SK-N-SH (cell line): ENCODE data around the gene SLC6A9. TPM values are rescaled to one million over a fixed set of nuclear protein-coding genes. Genes with fewer than 3 reads are reported as not detected.

Source experiments
- CTCF ChIA-PET: fragments of 300-600, 350-600 bp; formaldehyde crosslinking; extraction: SDS; loops from one replicate; lab custom pipeline; 2021; lab: Yijun Ruan, JAX
- POLR2A ChIA-PET: fragments of 350-600 bp; sonication (Branson Sonifier 250); formaldehyde crosslinking; extraction: SDS; loops from one replicate; lab custom pipeline; 2020; ENCODE audit warnings: antibody characterized with exemption, inconsistent platforms; lab: Yijun Ruan, JAX
- DNase-seq: peaks from one replicate; pipeline ENCODE4 v3.0.0; 2012
- H2AFZ ChIP-seq: fragments of 200-600 bp; sonication (generic); 2 replicates; pipeline ENCODE4 v1.8.1; 2016; ENCODE audit warnings: antibody characterized with exemption, mild to moderate bottlenecking, low read depth
- H3F3A ChIP-seq: fragments of 200-600 bp; sonication (generic); replicated peaks from 2 replicates; pipeline ENCODE3; 2016; ENCODE audit warnings: antibody characterized with exemption, mild to moderate bottlenecking; ENCODE audit not compliant: insufficient read depth
- H3K27ac ChIP-seq, 2 experiments: fragments of 200-500 bp in 1 of 2; fragments of 200-600 bp in 1 of 2; sonication (Bioruptor generic) in 1 of 2; sonication (generic), shearing (Covaris generic) in 1 of 2; 2 replicates each; pipeline versions ENCODE4 v1.5.1 to v1.6.1; 2014 to 2016; ENCODE audit warnings: low read depth in 2 of 2, inconsistent platforms in 1 of 2, low read length in 1 of 2, mild to moderate bottlenecking in 1 of 2, mixed read lengths in 1 of 2
- H3K27me3 ChIP-seq: fragments of 200-600 bp; sonication (generic), shearing (Covaris generic); 2 replicates; pipeline ENCODE4 v1.6.1; 2016; ENCODE audit warnings: mixed run types; ENCODE audit not compliant: insufficient read depth
- H3K36me3 ChIP-seq, 2 experiments: fragments of 200-500 bp in 1 of 2; fragments of 200-600 bp in 1 of 2; sonication (Bioruptor generic) in 1 of 2; sonication (generic) in 1 of 2; replicated peaks in 1 of 2; 2 replicates each; pipeline versions ENCODE3 to v1.5.1; 2014 to 2016; ENCODE audit warnings: low read length in 1 of 2, mild to moderate bottlenecking in 1 of 2; ENCODE audit not compliant: insufficient read depth in 2 of 2, control insufficient read depth in 1 of 2
- H3K4me1 ChIP-seq, 2 experiments: fragments of 200-500 bp in 1 of 2; fragments of 200-600 bp in 1 of 2; sonication (Bioruptor generic) in 1 of 2; sonication (generic), shearing (Covaris generic) in 1 of 2; 2 replicates each; pipeline versions ENCODE4 v1.5.1 to v1.6.1; 2014 to 2016; ENCODE audit warnings: low read depth in 1 of 2, low read length in 1 of 2, mixed run types in 1 of 2; ENCODE audit not compliant: insufficient read depth in 2 of 2, control insufficient read depth in 1 of 2
- H3K4me2 ChIP-seq: fragments of 200-600 bp; sonication (generic), shearing (Covaris generic); 2 replicates; pipeline ENCODE4 v1.6.1; 2017; ENCODE audit warnings: mixed run types
- H3K4me3 ChIP-seq, 2 experiments: fragments of 200-500 bp in 1 of 2; fragments of 200-600 bp in 1 of 2; sonication (Bioruptor generic) in 1 of 2; sonication (generic), shearing (Covaris generic) in 1 of 2; 2 replicates each; pipeline versions ENCODE4 v1.5.1 to v1.8.1; 2014 to 2016; ENCODE audit warnings: low read depth in 2 of 2, inconsistent platforms in 1 of 2, low read length in 1 of 2, mild to moderate bottlenecking in 1 of 2, mixed read lengths in 1 of 2, moderate library complexity in 1 of 2
- H3K79me2 ChIP-seq: fragments of 200-600 bp; sonication (generic); 2 replicates; pipeline ENCODE4 v1.8.1; 2017; ENCODE audit warnings: mild to moderate bottlenecking; ENCODE audit not compliant: insufficient read depth
- H3K9ac ChIP-seq: fragments of 200-600 bp; sonication (generic); 2 replicates; pipeline ENCODE4 v1.6.1; 2017; ENCODE audit warnings: mixed run types
- H3K9me2 ChIP-seq: fragments of 200-600 bp; sonication (generic); 2 replicates; pipeline ENCODE4 v1.6.1; 2017; ENCODE audit warnings: mixed run types
- H3K9me3 ChIP-seq: fragments of 200-600 bp; sonication (generic); 2 replicates; pipeline ENCODE4 v1.6.1; 2017; ENCODE audit warnings: mixed run types, mild to moderate bottlenecking, moderate library complexity
- H4K20me1 ChIP-seq: fragments of 200-600 bp; sonication (generic); 2 replicates; pipeline ENCODE4 v1.6.1; 2017; ENCODE audit warnings: mild to moderate bottlenecking, mixed run types; ENCODE audit not compliant: insufficient read depth
- CTCF ChIP-seq: fragments of 200-600 bp; sonication (generic); IDR thresholded peaks from 2 replicates; pipeline ENCODE4 v1.6.1; 2017; ENCODE audit warnings: antibody characterized with exemption, mild to moderate bottlenecking, moderate library complexity
- ELF1 ChIP-seq: IDR thresholded peaks from 2 replicates; pipeline ENCODE4 v1.4.0; 2012
- EP300 ChIP-seq, 2 experiments: IDR thresholded peaks; 2 replicates each; pipeline versions ENCODE4 v1.4.0 to v1.6.1; 2012; ENCODE audit warnings: borderline replicate concordance in 1 of 2, low read depth in 1 of 2, low read length in 1 of 2
- FOXM1 ChIP-seq: IDR thresholded peaks from 2 replicates; pipeline ENCODE4 v1.4.0; 2012; ENCODE audit warnings: low read depth, mild to moderate bottlenecking
- GABPA ChIP-seq: IDR thresholded peaks from 2 replicates; pipeline ENCODE4 v1.4.0; 2012; ENCODE audit warnings: low read depth, mild to moderate bottlenecking
- GATA2 ChIP-seq: sonication (generic); formaldehyde crosslinking; IDR thresholded peaks from 2 replicates; pipeline ENCODE4 v1.5.0; 2020; ENCODE audit warnings: mild to moderate bottlenecking, missing genetic modification reagents
- MAX ChIP-seq: IDR thresholded peaks from 2 replicates; pipeline ENCODE4 v1.4.0; 2012; ENCODE audit warnings: low read depth
- MEF2A ChIP-seq: IDR thresholded peaks from 2 replicates; pipeline ENCODE4 v1.4.0; 2012; ENCODE audit warnings: low read depth, borderline replicate concordance
- MXI1 ChIP-seq: IDR thresholded peaks from 2 replicates; pipeline ENCODE4 v1.6.1; 2012; ENCODE audit warnings: mild to moderate bottlenecking, low read depth, low read length, improper control_type of control experiment
- NFIC ChIP-seq: IDR thresholded peaks from 2 replicates; pipeline ENCODE4 v1.4.0; 2012; ENCODE audit warnings: borderline replicate concordance
- POLR2AphosphoS5 ChIP-seq: IDR thresholded peaks from 2 replicates; pipeline ENCODE4 v1.6.1; 2012; ENCODE audit warnings: low read depth, low read length
- RCOR1 ChIP-seq: fragments of 150-350 bp; IDR thresholded peaks from 2 replicates; pipeline ENCODE4 v1.6.1; 2017; ENCODE audit warnings: antibody characterized with exemption, low read length
- REST ChIP-seq: IDR thresholded peaks from 2 replicates; pipeline ENCODE4 v1.6.1; 2012; ENCODE audit warnings: mild to moderate bottlenecking, low read depth, low read length, moderate library complexity
- SIN3A ChIP-seq: IDR thresholded peaks from 2 replicates; pipeline ENCODE4 v1.6.1; 2012; ENCODE audit warnings: low read depth, mild to moderate bottlenecking, low read length, moderate library complexity, borderline replicate concordance
- SMC3 ChIP-seq: IDR thresholded peaks from 2 replicates; pipeline ENCODE4 v1.6.1; 2012; ENCODE audit warnings: low read depth, low read length, improper control_type of control experiment
- TAF1 ChIP-seq: IDR thresholded peaks from 2 replicates; pipeline ENCODE4 v1.6.1; 2012; ENCODE audit warnings: low read depth, mild to moderate bottlenecking, low read length, moderate library complexity, borderline replicate concordance
- TCF12 ChIP-seq: IDR thresholded peaks from 2 replicates; pipeline ENCODE4 v1.4.0; 2012
- USF1 ChIP-seq: IDR thresholded peaks from 2 replicates; pipeline ENCODE4 v1.4.0; 2012; ENCODE audit warnings: low read depth, borderline replicate concordance
- YY1 ChIP-seq: IDR thresholded peaks from 2 replicates; pipeline ENCODE4 v1.4.0; 2012; ENCODE audit warnings: low read depth, mild to moderate bottlenecking
- WGBS: methylation state at CpG from one replicate; pipeline ENCODE4 v1.1.6; 2017; ENCODE audit warnings: low lambda C conversion rate; 5-methylcytosine and 5-hydroxymethylcytosine counted together
- polyA plus RNA-seq, 3 experiments: library from polyadenylated mRNA; depleted of rRNA; stranded (reverse); fragments of >200 nt; gene quantifications; 2 replicates each; pipeline ENCODE4 v1.2.3, GENCODE V29; 2012
- TF ChIP-seq, protein P1 (sequence below): IDR thresholded peaks from 2 replicates; pipeline ENCODE4 v1.4.0; 2012; ENCODE audit warnings: low read depth, borderline replicate concordance

SLC6A9 gene
- polyA plus RNA-seq, 1 of the 3 experiments (the other 2 are of a cell fraction): 3.9 TPM

DNA sequence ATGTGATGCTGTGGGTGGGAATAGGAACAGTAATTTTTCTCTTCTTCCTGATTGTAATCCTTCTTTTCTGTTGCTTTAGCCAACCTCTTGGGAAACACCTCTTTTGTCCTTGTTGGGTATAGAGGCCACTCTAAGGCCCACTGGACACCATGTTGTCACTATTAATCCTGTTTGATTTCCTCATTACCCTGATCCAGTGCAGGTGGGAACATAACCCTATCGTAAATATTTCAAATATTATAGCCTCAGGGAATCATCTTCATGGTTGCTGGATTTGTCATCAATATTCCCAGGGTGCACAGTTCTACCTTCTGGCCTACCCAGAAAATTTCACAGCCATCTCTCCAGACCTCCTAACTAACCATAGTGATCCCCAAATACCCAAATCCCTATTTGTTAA, 27.9 kb upstream of the SLC6A9 start:
- no peak for DNase-seq
- Histone ChIP-seq H3K4me2 (no peak overlapping the region), H3K27ac (no peak overlapping the region), H3K9me3 (no peaks in the 10 kb centered on the region), H4K20me1 (no peaks in the 10 kb centered on the region), H3K4me3 (no peak overlapping the region), H3K27me3 (no peaks in the 10 kb centered on the region), H3K79me2 (no peaks in the 10 kb centered on the region), H3K36me3 (no peaks in the 10 kb centered on the region), H2AFZ (no peak overlapping the region), H3K4me1 (no peaks in the 10 kb centered on the region), H3K9me2 (no peaks in the 10 kb centered on the region), H3K9ac (no peak overlapping the region), H3F3A (no peaks in the 10 kb centered on the region)
- POLR2A ChIA-PET: no interaction called here
- WGBS: 95% methylated on average over 1 of the region's 1 CpG
- CTCF ChIA-PET: no interaction called here
- no peak for TF ChIP-seq TAF1
- no peak for TF ChIP-seq MAX
- no peak for TF ChIP-seq GABPA
- TF ChIP-seq GATA2 (CRISPR knock-in tag): no peak
- no peak for TF ChIP-seq ELF1
- TF ChIP-seq CTCF: no peak
- no peak for TF ChIP-seq MXI1
- no peak for TF ChIP-seq YY1
- no peak for TF ChIP-seq MEF2A
- TF ChIP-seq, protein P1, sequence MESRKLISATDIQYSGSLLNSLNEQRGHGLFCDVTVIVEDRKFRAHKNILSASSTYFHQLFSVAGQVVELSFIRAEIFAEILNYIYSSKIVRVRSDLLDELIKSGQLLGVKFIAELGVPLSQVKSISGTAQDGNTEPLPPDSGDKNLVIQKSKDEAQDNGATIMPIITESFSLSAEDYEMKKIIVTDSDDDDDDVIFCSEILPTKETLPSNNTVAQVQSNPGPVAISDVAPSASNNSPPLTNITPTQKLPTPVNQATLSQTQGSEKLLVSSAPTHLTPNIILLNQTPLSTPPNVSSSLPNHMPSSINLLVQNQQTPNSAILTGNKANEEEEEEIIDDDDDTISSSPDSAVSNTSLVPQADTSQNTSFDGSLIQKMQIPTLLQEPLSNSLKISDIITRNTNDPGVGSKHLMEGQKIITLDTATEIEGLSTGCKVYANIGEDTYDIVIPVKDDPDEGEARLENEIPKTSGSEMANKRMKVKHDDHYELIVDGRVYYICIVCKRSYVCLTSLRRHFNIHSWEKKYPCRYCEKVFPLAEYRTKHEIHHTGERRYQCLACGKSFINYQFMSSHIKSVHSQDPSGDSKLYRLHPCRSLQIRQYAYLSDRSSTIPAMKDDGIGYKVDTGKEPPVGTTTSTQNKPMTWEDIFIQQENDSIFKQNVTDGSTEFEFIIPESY: no peak
- TF ChIP-seq EP300 (IDR thresholded peaks at IDR 0.05; ENCODE audit: borderline replicate concordance in 1 of 2, low read depth in 1 of 2, low read length in 1 of 2): no peak
- TF ChIP-seq SMC3: no peak
- no peak for TF ChIP-seq RCOR1
- no peak for TF ChIP-seq SIN3A
- TF ChIP-seq FOXM1: no peak
- no peak for TF ChIP-seq USF1
- no peak for TF ChIP-seq POLR2AphosphoS5
- TF ChIP-seq NFIC: no peak
- no peak for TF ChIP-seq TCF12
- TF ChIP-seq REST: no peak
